Liver (tissue), 9 donors: ENCODE results near the gene TEKT2. TPM values are rescaled to one million over a fixed set of nuclear protein-coding genes. Genes with fewer than 3 reads are reported as not detected.

Source experiments
- DNase-seq: peaks from one replicate; pipeline ENCODE4 v3.0.0-alpha.2; 2017; ENCODE audit warnings: low spot score
- H3K27ac ChIP-seq, 2 donors: one replicate each; pipeline ENCODE4 v1.7.0; 2013; ENCODE audit warnings: inconsistent platforms in 2 of 2, low read length in 2 of 2, control low read depth in 1 of 2, low read depth in 1 of 2, mild to moderate bottlenecking in 1 of 2
- H3K27me3 ChIP-seq, 4 donors: one replicate each; pipeline versions ENCODE4 v1.6.1 to v1.7.0; 2013; ENCODE audit warnings: low read length in 3 of 4, inconsistent platforms in 1 of 4, mild to moderate bottlenecking in 1 of 4, moderate library complexity in 1 of 4; ENCODE audit not compliant: control insufficient read depth in 4 of 4, insufficient read depth in 4 of 4
- H3K36me3 ChIP-seq, 4 donors: one replicate each; pipeline versions ENCODE4 v1.6.1 to v1.7.0; 2013; ENCODE audit warnings: low read length in 3 of 4, mild to moderate bottlenecking in 3 of 4, low read depth in 1 of 4, moderate library complexity in 1 of 4; ENCODE audit not compliant: control insufficient read depth in 4 of 4, insufficient read depth in 3 of 4
- H3K4me1 ChIP-seq, 4 donors: one replicate each; pipeline versions ENCODE4 v1.6.1 to v1.7.0; 2013; ENCODE audit warnings: low read length in 3 of 4, mild to moderate bottlenecking in 3 of 4, moderate library complexity in 1 of 4; ENCODE audit not compliant: control insufficient read depth in 4 of 4, insufficient read depth in 4 of 4
- H3K4me3 ChIP-seq, 3 donors: one replicate each; pipeline versions ENCODE4 v1.6.1 to v1.7.0; 2013; ENCODE audit warnings: low read length in 3 of 3, control low read depth in 1 of 3, low read depth in 1 of 3, mild to moderate bottlenecking in 1 of 3
- H3K9ac ChIP-seq, 2 donors: one replicate each; pipeline ENCODE4 v1.7.0; 2013; ENCODE audit warnings: low read length in 2 of 2, mild to moderate bottlenecking in 2 of 2, moderate library complexity in 2 of 2, control low read depth in 1 of 2, low read depth in 1 of 2
- H3K9me3 ChIP-seq, 4 donors: one replicate each; pipeline versions ENCODE4 v1.6.1 to v1.7.0; 2013; ENCODE audit warnings: low read length in 3 of 4; ENCODE audit not compliant: control insufficient read depth in 4 of 4
- CTCF ChIP-seq: fragments of 150-350 bp; IDR thresholded peaks from 2 replicates; pipeline ENCODE4 v1.5.1; 2017; ENCODE audit warnings: improper control_type of control experiment, low read depth, low read length; ENCODE audit not compliant: missing input control
- EGR1 ChIP-seq, 2 donors: IDR thresholded peaks; 2 replicates each; pipeline ENCODE4 v1.6.1; 2016 to 2018; ENCODE audit warnings: antibody characterized with exemption in 2 of 2, low read depth in 2 of 2
- FOXA1 ChIP-seq: IDR thresholded peaks from 2 replicates; pipeline ENCODE4 v1.6.1; 2016; ENCODE audit warnings: antibody characterized with exemption
- HNF4A ChIP-seq, 2 donors: conservative IDR thresholded peaks; 2 replicates each; pipeline ENCODE4 v1.6.1; 2016; ENCODE audit warnings: antibody characterized with exemption in 2 of 2, mild to moderate bottlenecking in 2 of 2
- HNF4G ChIP-seq: IDR thresholded peaks from 2 replicates; pipeline ENCODE4 v1.6.1; 2016; ENCODE audit warnings: antibody characterized with exemption
- JUND ChIP-seq, 2 donors: IDR thresholded peaks; 2 replicates each; pipeline ENCODE4 v1.6.1; 2016; ENCODE audit warnings: antibody characterized with exemption in 2 of 2
- MAX ChIP-seq: IDR thresholded peaks from 2 replicates; pipeline ENCODE4 v1.6.1; 2016; ENCODE audit warnings: antibody characterized with exemption
- NR2F2 ChIP-seq: IDR thresholded peaks from 2 replicates; pipeline ENCODE4 v1.6.1; 2016; ENCODE audit warnings: antibody characterized with exemption
- RAD21 ChIP-seq, 2 donors: IDR thresholded peaks; 2 replicates each; pipeline ENCODE4 v1.6.1; 2016; ENCODE audit warnings: antibody characterized with exemption in 2 of 2, mild to moderate bottlenecking in 2 of 2
- RXRA ChIP-seq, 2 donors: IDR thresholded peaks; 2 replicates each; pipeline ENCODE4 v1.6.1; 2017 to 2018; ENCODE audit warnings: antibody characterized with exemption in 2 of 2, mild to moderate bottlenecking in 1 of 2
- SP1 ChIP-seq: IDR thresholded peaks from 2 replicates; pipeline ENCODE4 v1.6.1; 2018; ENCODE audit warnings: antibody characterized with exemption, mild to moderate bottlenecking
- TAF1 ChIP-seq: conservative IDR thresholded peaks from 2 replicates; pipeline ENCODE4 v1.6.1; 2016; ENCODE audit warnings: antibody characterized with exemption, mild to moderate bottlenecking
- YY1 ChIP-seq: IDR thresholded peaks from 2 replicates; pipeline ENCODE4 v1.6.1; 2016; ENCODE audit warnings: antibody characterized with exemption, mild to moderate bottlenecking
- ZBTB33 ChIP-seq: IDR thresholded peaks from 2 replicates; pipeline ENCODE4 v1.6.1; 2016; ENCODE audit warnings: antibody characterized with exemption
- WGBS: extraction: QIAGEN DNeasy Blood & Tissue Kit; methylation state at CpG from one replicate; pipeline ENCODE4 v1.1.7; 2013; 5-methylcytosine and 5-hydroxymethylcytosine counted together
- polyA plus RNA-seq, 2 donors: library from polyadenylated mRNA; stranded (reverse) in 1 of 2; unstranded in 1 of 2; fragments of 200-250 nt in 1 of 2; fragments of >200 nt in 1 of 2; fragmentation: Nextera tagmentation in 1 of 2; extraction: Ambion mirVana in 1 of 2; gene quantifications; one replicate each; pipeline versions ENCODE4 v1.2.1 to v1.2.3, GENCODE V29; 2013 to 2015
- total RNA-seq, 2 donors: library from RNA; depleted of rRNA; stranded (reverse); fragments of >200 nt; gene quantifications; one replicate each; pipeline ENCODE4 v1.2.3, GENCODE V29; 2014
- TF ChIP-seq, protein P1 (sequence below): IDR thresholded peaks from 2 replicates; pipeline ENCODE4 v1.6.1; 2016; ENCODE audit warnings: antibody characterized with exemption
- TF ChIP-seq, protein P2 (sequence below): IDR thresholded peaks from 2 replicates; pipeline ENCODE4 v1.6.1; 2016; ENCODE audit warnings: antibody characterized with exemption, mild to moderate bottlenecking
- donor health status: healthy.
- donor health status: healthy.
- donor health status: healthy.
- donor health status: healthy.
- donor health status: healthy.

The TEKT2 gene
- total and polyA plus RNA-seq, 4 donors, result 0.14 to 0.17 TPM; not detected in 2

DNA sequence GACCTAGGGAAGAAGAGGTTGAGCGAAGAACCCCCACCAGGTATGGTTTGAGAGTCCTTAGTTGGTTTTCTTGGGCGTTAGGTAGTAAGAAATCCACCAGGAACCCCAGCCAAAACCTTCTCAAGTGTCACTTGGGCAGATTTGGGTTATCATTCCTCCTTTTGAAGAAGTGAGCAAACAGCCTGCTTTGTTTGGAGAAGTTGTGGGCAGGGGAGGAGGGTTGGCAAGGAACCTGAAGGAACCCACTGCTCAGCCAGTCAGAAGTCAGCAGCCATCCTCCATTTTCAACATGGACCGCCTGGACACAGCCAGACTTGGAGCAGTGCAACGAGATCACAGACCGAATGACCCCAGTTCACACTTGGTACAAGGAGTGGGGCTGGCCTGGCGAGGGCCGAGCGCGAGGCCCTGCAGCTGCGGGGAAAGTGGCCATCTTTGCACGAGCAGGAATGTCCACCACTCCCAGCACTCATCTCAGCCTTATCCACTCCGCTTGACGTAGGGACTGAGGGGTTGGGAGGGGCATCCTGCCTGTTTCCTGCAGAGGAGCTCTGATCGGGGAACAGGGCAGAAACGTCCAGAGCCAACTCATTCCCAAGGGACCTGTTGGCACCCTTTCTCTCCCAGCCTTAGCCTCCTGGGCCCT lies 12.0 kb downstream of the TEKT2 start:
- no peak for DNase-seq
- Histone ChIP-seq H3K9ac (no peak overlapping the region), H3K9me3 (no peaks in the 10 kb centered on the region), H3K4me1 (peaks cover 0 to 5% (median 2%) of the 10 kb centered on the region in 4 donors), H3K36me3 (peaks cover 8 to 43% (median 23%) of the 10 kb centered on the region in 4 donors), H3K4me3 (no peak overlapping the region), H3K27me3 (no peaks in the 10 kb centered on the region), H3K27ac (no peak overlapping the region)
- TF ChIP-seq, protein P1, sequence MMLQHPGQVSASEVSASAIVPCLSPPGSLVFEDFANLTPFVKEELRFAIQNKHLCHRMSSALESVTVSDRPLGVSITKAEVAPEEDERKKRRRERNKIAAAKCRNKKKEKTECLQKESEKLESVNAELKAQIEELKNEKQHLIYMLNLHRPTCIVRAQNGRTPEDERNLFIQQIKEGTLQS, result no peak
- TF ChIP-seq HNF4A (conservative IDR thresholded peaks at IDR 0.05) (no peak), NR2F2 (no peak), TAF1 (no peak), ZBTB33 (no peak), SP1 (no peak), RXRA (IDR thresholded peaks at IDR 0.05) (no peak), EGR1 (IDR thresholded peaks at IDR 0.05; ENCODE audit: low read depth in 2 of 2) (no peak), MAX (no peak), FOXA1 (no peak), YY1 (no peak), JUND (IDR thresholded peaks at IDR 0.05) (no peak), CTCF (no peak), RAD21 (IDR thresholded peaks at IDR 0.05) (no peak), HNF4G (no peak)
- TF ChIP-seq, protein P2, sequence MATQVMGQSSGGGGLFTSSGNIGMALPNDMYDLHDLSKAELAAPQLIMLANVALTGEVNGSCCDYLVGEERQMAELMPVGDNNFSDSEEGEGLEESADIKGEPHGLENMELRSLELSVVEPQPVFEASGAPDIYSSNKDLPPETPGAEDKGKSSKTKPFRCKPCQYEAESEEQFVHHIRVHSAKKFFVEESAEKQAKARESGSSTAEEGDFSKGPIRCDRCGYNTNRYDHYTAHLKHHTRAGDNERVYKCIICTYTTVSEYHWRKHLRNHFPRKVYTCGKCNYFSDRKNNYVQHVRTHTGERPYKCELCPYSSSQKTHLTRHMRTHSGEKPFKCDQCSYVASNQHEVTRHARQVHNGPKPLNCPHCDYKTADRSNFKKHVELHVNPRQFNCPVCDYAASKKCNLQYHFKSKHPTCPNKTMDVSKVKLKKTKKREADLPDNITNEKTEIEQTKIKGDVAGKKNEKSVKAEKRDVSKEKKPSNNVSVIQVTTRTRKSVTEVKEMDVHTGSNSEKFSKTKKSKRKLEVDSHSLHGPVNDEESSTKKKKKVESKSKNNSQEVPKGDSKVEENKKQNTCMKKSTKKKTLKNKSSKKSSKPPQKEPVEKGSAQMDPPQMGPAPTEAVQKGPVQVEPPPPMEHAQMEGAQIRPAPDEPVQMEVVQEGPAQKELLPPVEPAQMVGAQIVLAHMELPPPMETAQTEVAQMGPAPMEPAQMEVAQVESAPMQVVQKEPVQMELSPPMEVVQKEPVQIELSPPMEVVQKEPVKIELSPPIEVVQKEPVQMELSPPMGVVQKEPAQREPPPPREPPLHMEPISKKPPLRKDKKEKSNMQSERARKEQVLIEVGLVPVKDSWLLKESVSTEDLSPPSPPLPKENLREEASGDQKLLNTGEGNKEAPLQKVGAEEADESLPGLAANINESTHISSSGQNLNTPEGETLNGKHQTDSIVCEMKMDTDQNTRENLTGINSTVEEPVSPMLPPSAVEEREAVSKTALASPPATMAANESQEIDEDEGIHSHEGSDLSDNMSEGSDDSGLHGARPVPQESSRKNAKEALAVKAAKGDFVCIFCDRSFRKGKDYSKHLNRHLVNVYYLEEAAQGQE, result no peak
- WGBS, result 77% methylated on average over 15 of the region's 15 CpGs
